ENCODE results near the gene ITPKB.
"Not testable (repeated sequence)": the region's sequence is repeated elsewhere in the genome, so short reads cannot be mapped to it uniquely, and the experiment has no call there.

ITPKB gene

DNA sequence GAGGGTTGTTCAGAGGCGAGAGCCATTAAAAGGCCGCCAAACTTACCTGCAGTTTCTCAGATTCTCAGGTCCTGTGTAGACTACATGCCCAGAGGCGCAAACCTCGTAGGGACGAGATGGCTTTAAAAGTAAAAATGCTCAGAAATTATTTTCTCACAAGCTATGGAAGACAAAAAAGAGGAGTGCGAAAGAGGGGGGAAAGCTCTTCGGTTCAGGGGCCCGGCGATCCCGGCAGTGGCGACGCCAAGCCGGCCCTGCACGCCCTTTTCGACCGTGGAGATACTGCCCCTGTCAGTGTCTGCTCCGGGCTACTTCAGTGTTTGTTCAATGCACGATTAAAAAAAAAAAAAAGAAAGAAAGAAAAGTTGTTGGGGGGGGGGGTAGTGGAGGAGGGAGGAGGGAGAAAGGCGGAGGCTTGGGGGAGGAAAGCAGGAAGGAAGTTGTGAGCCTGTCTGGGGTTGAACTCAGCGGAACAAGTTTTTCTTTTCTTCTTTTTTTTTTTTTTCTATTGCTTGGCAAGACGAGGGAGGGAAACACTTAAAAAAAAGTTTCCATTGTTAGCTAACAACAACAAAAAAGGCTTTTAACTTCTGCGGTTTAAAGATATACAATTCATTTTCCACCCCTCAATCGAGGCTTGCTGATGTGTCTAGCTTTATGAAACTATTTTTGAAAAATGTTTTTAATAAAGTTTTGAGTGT lies at the start of gene ITPKB:
ITPKB (minus strand) TSS at position 288 of the 701 bp plus-strand sequence. CDS start 1,824 bp downstream, outside the sequence.
- in situ Hi-C loops (cut with MboI; ENCODE audit: low sequenced_read_pairs), result no loop called here

GRCh38 chr1:226787638-226788037 lies 48.6 kb upstream of the ITPKB start:
- in situ Hi-C loops (cut with MboI; ENCODE audit: low sequenced_read_pairs), result no loop called here

GRCh38 chr1:226787071-226787470 lies 48.0 kb upstream of the ITPKB start:
- in situ Hi-C loops (cut with MboI; ENCODE audit: low sequenced_read_pairs), result no loop called here

DNA sequence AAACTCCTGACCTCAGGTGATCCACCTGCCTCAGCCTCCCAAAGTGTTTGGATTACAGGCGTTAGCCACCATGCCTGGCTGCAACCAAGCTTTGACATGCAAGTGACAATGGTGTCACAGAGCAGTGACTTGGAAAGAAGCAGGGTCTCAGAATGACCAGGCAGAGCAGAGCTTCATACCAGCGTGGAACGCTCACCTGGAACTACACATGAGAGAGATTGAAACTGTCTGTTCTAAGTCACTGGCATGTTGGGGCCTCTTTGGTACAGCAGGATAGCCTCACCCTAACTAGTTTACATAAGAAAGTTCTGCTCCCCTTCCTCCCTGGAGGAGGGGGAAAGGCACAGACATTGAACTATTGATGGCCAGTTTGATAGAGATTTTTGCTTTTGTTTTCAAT lies 47.5 kb upstream of the ITPKB start:
- in situ Hi-C loops (cut with MboI; ENCODE audit: low sequenced_read_pairs), result no loop called here

GRCh38 chr1:226785805-226786204 lies 46.7 kb upstream of the ITPKB start:
- in situ Hi-C loops (cut with MboI; ENCODE audit: low sequenced_read_pairs), result no loop called here

DNA sequence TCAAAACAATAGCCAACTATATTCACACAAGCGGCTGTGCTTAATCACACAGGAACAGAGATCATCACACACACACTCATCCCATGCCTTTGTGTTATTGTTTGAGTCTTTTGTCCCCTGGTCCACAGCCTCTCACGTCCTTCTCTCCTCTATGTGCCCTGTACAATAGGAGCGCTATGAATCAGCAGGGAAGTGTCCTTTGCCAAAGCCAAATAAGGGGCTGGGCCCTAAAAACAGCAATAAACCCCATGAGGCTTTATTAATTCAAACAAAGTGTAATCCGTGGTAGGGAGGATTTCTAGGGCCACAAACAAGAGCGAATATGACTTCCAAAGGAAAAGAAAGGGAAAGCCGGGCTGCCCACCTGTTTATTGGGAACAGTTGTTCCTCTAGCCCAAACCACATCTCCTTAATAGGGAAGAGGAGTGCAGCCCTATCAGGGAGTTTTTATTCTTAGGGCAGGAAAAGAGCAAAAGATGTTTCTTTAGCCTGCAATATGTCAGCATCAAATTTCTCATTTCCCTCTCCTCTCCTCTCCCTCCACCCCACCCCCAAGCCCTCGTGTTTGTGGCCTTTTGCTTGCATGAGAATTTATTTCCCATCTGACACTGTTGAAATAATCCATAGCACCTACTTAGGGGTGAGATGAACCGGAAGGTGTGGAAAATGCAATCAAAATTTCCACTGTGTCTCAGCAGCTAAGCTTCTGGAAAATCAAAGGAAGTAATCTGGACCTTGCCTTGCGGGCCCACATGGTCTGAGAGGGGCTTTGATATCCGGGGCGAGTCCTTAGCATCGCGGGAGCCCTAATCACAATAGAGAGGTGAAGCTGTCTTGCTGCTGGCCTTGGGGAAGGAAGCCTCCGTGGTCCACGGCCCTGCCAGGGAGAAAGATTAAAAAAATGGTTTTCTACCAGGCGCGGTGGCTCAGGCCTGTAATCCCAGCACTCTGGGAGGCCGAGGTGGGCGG lies 45.3 kb upstream of the ITPKB start:
- in situ Hi-C loops (cut with MboI; ENCODE audit: low sequenced_read_pairs), result no loop called here

- in situ Hi-C loops (cut with MboI; ENCODE audit: low sequenced_read_pairs), result no loop called here
Measured at GRCh38 chr1:226782845-226783601, 43.9 kb upstream of the ITPKB start.

GRCh38 chr1:226781937-226782609 lies 43.0 kb upstream of the ITPKB start:
- in situ Hi-C loops (cut with MboI; ENCODE audit: low sequenced_read_pairs), result no loop called here

DNA sequence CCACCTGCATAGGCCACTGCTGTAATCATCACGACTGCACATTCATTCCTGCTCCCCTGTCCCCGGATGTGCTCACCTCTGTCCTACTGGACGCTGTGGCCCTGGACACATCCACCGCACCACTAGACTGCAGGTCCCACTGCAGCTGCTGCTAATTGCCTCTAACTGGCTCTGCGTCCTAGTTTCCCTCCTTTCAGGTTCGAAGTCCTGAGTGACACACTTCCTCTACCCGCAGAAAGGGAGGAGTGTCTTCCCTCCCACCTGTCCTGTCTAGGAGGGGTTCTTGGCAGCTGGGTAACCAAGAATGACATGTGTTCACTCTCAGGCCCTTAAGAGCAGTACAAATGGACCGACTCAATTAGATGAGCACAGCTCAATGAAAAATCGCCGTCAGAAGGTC lies 40.5 kb upstream of the ITPKB start:
- in situ Hi-C loops (cut with MboI; ENCODE audit: low sequenced_read_pairs), result no loop called here

DNA sequence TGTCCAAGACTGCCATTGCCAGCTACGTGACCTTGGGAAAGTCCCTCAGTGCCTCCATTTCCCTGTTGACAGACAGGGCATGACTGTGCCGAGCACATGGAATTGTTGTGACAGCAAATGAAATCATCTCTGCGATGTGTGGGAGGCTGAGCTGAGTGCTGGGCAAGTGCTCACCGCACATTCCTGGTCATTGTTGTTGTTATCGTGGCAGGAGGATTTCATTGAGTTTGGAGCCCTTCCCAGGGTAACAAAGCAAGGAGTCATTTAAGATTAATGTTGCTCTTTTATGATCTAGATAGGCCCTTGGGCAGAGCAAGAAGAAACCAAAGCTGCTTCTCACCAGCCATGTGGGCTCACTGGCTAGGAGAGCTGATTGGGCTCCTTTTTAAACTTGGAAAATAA lies 39.6 kb upstream of the ITPKB start:
- in situ Hi-C loops (cut with MboI; ENCODE audit: low sequenced_read_pairs), result no loop called here

DNA sequence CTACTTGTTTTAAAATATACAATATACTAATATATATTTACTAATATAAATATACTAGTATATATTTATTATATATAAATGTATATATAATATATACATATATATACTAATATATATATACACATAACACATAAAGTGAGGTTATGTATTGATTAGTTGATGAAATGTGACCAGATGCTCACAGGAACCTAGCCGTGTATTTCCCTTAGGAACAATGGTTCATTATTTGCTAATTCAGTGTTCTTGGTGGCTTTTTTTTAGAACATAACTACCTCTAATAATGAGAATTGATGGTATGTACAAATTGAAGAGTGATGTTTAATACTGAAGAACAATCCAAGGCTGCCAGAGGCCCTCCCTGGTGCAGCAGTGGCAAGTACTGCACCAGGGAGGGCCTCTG lies 37.9 kb upstream of the ITPKB start:
- in situ Hi-C loops (cut with MboI; ENCODE audit: low sequenced_read_pairs), result no loop called here

DNA sequence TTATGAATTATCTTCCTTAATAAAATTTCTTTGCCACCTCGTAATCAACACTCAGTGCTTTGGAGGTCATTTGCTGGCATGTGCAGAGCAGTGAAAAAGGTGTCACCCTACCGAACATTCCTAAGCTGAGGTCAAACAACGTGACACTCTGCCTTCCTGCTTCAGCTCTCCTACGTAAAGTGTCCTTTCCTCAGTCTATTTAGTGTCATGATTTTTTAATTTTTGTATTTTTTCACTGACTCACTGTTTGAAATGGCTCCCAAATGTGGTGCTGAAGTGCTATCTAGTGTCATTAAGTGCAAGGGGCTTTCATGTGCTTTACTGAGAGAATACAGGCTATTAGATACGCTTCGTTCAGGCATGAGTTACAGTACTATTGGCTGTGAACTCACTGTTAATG lies 37.0 kb upstream of the ITPKB start:
- in situ Hi-C loops (cut with MboI; ENCODE audit: low sequenced_read_pairs), result no loop called here

GRCh38 chr1:226772446-226773139 lies 33.5 kb upstream of the ITPKB start:
- in situ Hi-C loops (cut with MboI; ENCODE audit: low sequenced_read_pairs), result no loop called here

DNA sequence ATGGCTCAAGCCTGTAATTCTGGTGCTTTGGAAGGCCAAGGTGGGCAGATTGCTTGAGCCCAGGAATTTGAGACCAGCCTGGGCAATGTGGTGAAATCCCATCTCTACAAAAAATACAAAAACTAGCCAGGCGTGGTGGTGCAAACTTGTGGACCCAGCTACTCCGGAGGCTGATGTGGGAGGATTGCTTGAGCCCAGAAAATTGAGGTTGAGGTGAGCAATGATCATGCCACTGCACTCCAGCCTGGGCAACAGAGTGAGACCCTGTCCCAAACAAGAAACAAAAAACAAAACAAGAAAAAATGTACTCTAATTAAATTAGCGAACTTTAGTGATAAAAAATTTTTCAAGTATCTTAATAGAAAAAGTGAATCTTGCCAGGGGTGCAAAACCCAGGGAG lies 28.1 kb upstream of the ITPKB start:
- in situ Hi-C loops (cut with MboI; ENCODE audit: low sequenced_read_pairs), result not testable (repeated sequence)

DNA sequence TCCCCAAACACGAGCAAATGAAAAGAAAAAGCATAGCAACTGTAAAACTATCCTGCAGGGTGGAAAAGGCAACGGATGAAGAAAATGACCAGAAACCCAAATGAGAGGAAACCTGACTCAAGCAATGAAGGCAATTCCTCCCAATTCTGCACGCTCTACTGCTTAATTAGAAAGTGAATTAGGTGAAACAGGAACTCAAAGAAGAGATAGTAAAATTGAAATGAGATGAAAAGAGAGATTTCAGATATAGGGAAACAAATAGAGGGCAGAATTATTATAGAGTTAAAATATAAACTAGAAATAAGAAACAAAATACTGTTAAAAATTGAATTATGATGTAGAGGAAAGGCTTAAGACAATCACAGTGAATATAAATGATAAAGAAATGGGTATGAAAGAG lies 27.5 kb upstream of the ITPKB start:
- in situ Hi-C loops (cut with MboI; ENCODE audit: low sequenced_read_pairs), result no loop called here

- in situ Hi-C loops (cut with MboI; ENCODE audit: low sequenced_read_pairs), result no loop called here
Measured at GRCh38 chr1:226764533-226764932, 25.5 kb upstream of the ITPKB start.

- in situ Hi-C loops (cut with MboI; ENCODE audit: low sequenced_read_pairs), result no loop called here
Measured at GRCh38 chr1:226763905-226764264, 24.8 kb upstream of the ITPKB start.

DNA sequence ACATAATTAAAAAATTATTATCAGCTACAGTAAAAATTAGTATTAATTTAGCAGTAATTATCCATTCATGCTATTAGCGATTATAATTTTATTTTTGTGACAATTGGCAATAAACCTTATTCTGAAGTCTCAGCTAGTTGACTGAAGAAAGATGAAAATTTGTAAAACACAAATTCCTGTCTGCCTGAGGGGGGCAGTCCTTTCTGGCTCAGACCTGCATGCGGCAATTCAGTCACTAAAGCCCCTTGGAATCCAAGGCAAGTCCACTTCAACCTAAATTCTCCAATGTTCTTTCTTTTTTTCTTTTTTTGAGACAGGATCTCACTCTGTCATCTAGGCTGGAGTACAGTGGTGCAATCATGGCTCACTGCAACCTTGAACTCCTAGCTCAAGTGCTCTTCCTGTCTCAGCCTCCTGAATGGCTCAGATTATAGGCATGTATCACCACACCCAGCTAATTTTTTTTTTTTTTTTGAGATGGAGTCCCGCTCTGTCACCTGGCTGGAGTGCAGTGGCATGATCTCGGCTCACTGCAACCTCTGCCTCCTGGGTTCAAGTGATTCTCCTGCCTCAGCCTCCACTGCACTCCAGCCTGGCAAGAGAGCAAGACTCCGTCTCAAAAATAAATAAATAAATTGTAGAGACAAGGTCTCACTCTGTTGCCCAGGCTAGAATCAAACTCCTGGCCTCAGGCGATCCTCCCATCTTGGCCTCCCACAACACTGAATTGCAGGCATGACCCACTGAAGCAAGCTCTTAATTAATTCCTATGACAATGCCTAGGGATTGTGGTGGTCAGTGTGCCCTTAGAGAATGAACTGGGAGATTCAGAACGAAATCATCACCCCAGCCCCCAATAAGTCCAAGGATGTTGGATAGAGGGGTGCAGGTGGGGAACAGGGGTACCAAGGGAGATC lies 24.2 kb upstream of the ITPKB start:
- in situ Hi-C loops (cut with MboI; ENCODE audit: low sequenced_read_pairs), result no loop called here

GRCh38 chr1:226762055-226762454 lies 23.0 kb upstream of the ITPKB start:
- in situ Hi-C loops (cut with MboI; ENCODE audit: low sequenced_read_pairs), result no loop called here

Data from HL-60/S4 treated with phorbol 12-myristate 13-acetate at 8.2 ng/mL for 4 days and 3 days (cell line).